Measurements from ENCODE around the gene CDKN2B-AS1. TPM values are rescaled to one million over a fixed set of nuclear protein-coding genes. Genes with fewer than 3 reads are reported as not detected.

Gene CDKN2B-AS1
- total RNA-seq, 1 donor from 2014 or later, result 3.5 TPM

GRCh38 chr9:22159586-22159985 is 165.0 kb downstream of the CDKN2B-AS1 start:
- Mint-ChIP-seq H3K9me3 (ENCODE audit: low read depth) (no peaks in the 10 kb centered on the region), H3K36me3 (ENCODE audit: low read depth) (no peaks in the 10 kb centered on the region), H3K4me3 (ENCODE audit: unreplicated experiment) (no peak overlapping the region), H3K4me1 (ENCODE audit: low read depth) (peaks cover 39% of the 10 kb centered on the region), H3K27ac (ENCODE audit: unreplicated experiment) (no peak overlapping the region), H3K27me3 (ENCODE audit: low read depth) (peaks cover 2% of the 10 kb centered on the region)
- TF ChIP-seq, protein P1, sequence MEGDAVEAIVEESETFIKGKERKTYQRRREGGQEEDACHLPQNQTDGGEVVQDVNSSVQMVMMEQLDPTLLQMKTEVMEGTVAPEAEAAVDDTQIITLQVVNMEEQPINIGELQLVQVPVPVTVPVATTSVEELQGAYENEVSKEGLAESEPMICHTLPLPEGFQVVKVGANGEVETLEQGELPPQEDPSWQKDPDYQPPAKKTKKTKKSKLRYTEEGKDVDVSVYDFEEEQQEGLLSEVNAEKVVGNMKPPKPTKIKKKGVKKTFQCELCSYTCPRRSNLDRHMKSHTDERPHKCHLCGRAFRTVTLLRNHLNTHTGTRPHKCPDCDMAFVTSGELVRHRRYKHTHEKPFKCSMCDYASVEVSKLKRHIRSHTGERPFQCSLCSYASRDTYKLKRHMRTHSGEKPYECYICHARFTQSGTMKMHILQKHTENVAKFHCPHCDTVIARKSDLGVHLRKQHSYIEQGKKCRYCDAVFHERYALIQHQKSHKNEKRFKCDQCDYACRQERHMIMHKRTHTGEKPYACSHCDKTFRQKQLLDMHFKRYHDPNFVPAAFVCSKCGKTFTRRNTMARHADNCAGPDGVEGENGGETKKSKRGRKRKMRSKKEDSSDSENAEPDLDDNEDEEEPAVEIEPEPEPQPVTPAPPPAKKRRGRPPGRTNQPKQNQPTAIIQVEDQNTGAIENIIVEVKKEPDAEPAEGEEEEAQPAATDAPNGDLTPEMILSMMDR (IDR thresholded peaks at IDR 0.05), result no peak
- no peak for DNase-seq (ENCODE audit: low spot score)

DNA sequence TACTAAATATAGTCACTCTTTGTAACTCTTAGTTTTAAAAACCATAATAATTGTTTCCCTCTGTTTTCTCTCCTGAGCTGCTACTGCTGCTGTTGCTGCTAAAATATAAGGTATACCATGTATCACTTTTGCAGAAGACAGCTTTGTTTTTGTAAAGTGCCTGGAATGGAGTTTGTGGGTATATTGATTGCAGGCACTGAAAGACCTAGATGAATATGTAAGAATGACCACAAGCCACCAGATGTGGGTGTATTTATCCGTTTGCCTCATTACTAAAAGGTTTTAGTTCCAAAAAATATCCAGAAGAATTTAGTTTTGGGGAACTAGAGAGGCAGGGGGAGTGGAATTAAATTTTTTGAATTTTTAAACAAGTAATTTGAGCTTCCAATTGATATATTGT is 165.6 kb downstream of the CDKN2B-AS1 start:
- Mint-ChIP-seq H3K27ac (ENCODE audit: unreplicated experiment) (no peak overlapping the region), H3K27me3 (ENCODE audit: low read depth) (peaks cover 2% of the 10 kb centered on the region), H3K9me3 (ENCODE audit: low read depth) (no peaks in the 10 kb centered on the region), H3K4me1 (ENCODE audit: low read depth) (peaks cover 44% of the 10 kb centered on the region), H3K4me3 (ENCODE audit: unreplicated experiment) (no peak overlapping the region), H3K36me3 (ENCODE audit: low read depth) (no peaks in the 10 kb centered on the region)
- DNase-seq (ENCODE audit: low spot score), result no peak
- TF ChIP-seq, protein P1 (IDR thresholded peaks at IDR 0.05), result no peak

- DNase-seq (ENCODE audit: low spot score), result no peak
- H3K4me1 Mint-ChIP-seq (ENCODE audit: low read depth), result peaks cover 39% of the 10 kb centered on the region
- no peaks in the 10 kb centered on the region for H3K9me3 Mint-ChIP-seq (ENCODE audit: low read depth)
- H3K36me3 Mint-ChIP-seq (ENCODE audit: low read depth), result no peaks in the 10 kb centered on the region
- TF ChIP-seq, protein P1 (IDR thresholded peaks at IDR 0.05), result no peak
- no peak overlapping the region for H3K4me3 Mint-ChIP-seq (ENCODE audit: unreplicated experiment)
- H3K27me3 Mint-ChIP-seq (ENCODE audit: low read depth), result peaks cover 2% of the 10 kb centered on the region
- no peak overlapping the region for H3K27ac Mint-ChIP-seq (ENCODE audit: unreplicated experiment)
These were observed 170.6 kb downstream of the CDKN2B-AS1 start for GRCh38 chr9:22165144-22165543.

DNA sequence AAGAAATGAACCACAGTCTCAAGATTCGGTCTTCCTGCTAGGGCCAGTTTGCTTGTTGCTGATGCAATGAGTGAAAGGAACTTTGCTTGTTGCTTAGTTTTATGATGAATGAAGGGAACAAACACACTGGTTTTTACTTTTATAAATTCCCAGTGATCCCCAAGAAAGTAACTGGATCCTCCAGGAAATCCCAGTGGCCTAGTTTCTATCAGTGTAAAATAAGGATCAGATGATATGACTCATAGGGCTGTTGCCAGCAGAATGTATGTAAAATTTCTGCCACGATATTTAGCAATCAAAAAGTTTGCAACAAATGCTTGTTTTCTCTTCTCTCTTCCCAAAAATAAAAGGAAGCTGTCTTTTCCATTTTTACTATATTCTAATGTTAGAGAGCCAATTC is 174.7 kb downstream of the CDKN2B-AS1 start:
- H3K36me3 Mint-ChIP-seq (ENCODE audit: low read depth), result no peaks in the 10 kb centered on the region
- no peak for DNase-seq (ENCODE audit: low spot score)
- peaks cover 52% of the 10 kb centered on the region for H3K4me1 Mint-ChIP-seq (ENCODE audit: low read depth)
- TF ChIP-seq, protein P1 (IDR thresholded peaks at IDR 0.05), result no peak
- peak overlapping the region; percentile 83 for H3K27ac Mint-ChIP-seq (ENCODE audit: unreplicated experiment)
- no peaks in the 10 kb centered on the region for H3K27me3 Mint-ChIP-seq (ENCODE audit: low read depth)
- H3K9me3 Mint-ChIP-seq (ENCODE audit: low read depth), result no peaks in the 10 kb centered on the region
- H3K4me3 Mint-ChIP-seq (ENCODE audit: unreplicated experiment), result no peak overlapping the region

DNA sequence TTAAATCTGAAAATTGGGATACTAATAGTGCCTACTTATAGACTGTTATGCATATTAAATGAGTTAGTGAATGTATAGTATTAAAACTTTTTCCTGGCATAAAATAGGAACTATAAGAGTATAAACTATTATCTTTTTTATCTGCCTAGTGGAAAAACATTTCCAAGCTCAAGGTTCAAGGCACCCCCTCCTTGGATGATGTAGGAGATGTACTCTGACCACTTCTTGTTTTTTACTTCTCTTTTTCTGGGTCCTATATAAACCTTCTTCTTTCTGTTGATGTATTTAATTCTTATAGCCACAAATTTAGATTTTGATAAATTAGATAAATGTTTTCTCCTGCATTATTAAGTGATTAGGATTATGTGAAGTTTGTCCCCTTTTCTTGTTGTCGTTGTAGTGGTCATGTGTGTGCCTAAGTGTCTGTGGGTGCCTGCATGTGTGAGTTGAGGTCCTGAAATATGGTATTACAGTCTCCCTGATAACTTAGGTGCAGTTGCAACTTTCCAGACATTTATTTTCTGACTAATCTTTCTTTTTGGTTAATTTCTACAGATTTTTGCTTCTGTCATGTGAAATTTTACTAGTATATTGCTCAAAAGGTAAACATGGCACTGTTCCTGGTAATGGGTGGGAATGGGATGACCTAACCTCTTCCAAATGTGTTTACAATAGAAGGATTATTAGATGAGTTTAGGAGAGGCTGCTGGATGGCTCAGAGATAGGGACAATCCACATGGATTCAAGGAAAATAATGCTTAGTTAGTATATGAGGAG is 175.3 kb downstream of the CDKN2B-AS1 start:
- no peak for DNase-seq (ENCODE audit: low spot score)
- H3K4me3 Mint-ChIP-seq (ENCODE audit: unreplicated experiment), result no peak overlapping the region
- H3K36me3 Mint-ChIP-seq (ENCODE audit: low read depth), result no peaks in the 10 kb centered on the region
- peak overlapping the region; percentile 83 for H3K27ac Mint-ChIP-seq (ENCODE audit: unreplicated experiment)
- TF ChIP-seq, protein P1 (IDR thresholded peaks at IDR 0.05), result no peak
- H3K27me3 Mint-ChIP-seq (ENCODE audit: low read depth), result no peaks in the 10 kb centered on the region
- H3K9me3 Mint-ChIP-seq (ENCODE audit: low read depth), result no peaks in the 10 kb centered on the region
- H3K4me1 Mint-ChIP-seq (ENCODE audit: low read depth), result peaks cover 49% of the 10 kb centered on the region

Other genes with a start within 250 kb of the CDKN2B-AS1 start
- gene MTAP, start 192.2 kb upstream of the CDKN2B-AS1 start, total RNA-seq, result 28.3 to 41.3 TPM (median 33.7 TPM) in 3 replicates
- 20.7 to 31.7 TPM (median 21.2 TPM) in 3 replicates for gene CDKN2A, start 399 bp upstream of the CDKN2B-AS1 start, total RNA-seq
- 247 to 252 TPM (median 247 TPM) in 3 replicates for gene CDKN2B, start 14.5 kb downstream of the CDKN2B-AS1 start, total RNA-seq

Measured in chondrocyte (in vitro differentiated cells).